Kidney (tissue), 2 donors: ENCODE results near the gene TAS2R19. TPM values are rescaled to one million over a fixed set of nuclear protein-coding genes. Genes with fewer than 3 reads are reported as not detected.

Source experiments
- polyA plus RNA-seq: library from polyadenylated mRNA; stranded (reverse); fragments of 350-450 nt; fragmentation: Illumina TruSeq; extraction: RNeasy Lipid Tissue Mini Kit (QIAGEN cat#74804); gene quantifications from one replicate; pipeline ENCODE4 v1.2.3, GENCODE V29; 2014; ENCODE audit warnings: low read depth, low replicate concordance; ENCODE audit not compliant: insufficient read depth
- total RNA-seq: library from RNA; stranded (reverse); fragmentation: NEBNext Ultra II Directional; extraction: Animal tissue kit (Norgen Biotek cat#: 25700); gene quantifications from one replicate; pipeline ENCODE4 v1.2.1, GENCODE V29; 2021
- donor health status: DM: yes; HTN: yes; CAD: no.

TAS2R19 gene
- total and polyA plus RNA-seq, 2 donors from 2014 or later = 4.6 TPM; not detected in 1

Other genes starting within 250 kb of the TAS2R19 start
- not detected for gene TAS2R7, start 220.0 kb downstream of the TAS2R19 start, total RNA-seq
- gene TAS2R7, start 220.0 kb downstream of the TAS2R19 start, polyA plus RNA-seq = not detected
- not detected for gene TAS2R8, start 215.3 kb downstream of the TAS2R19 start, total RNA-seq
- gene TAS2R8, start 215.3 kb downstream of the TAS2R19 start, polyA plus RNA-seq = not detected
- not detected for gene TAS2R9, start 212.5 kb downstream of the TAS2R19 start, total RNA-seq
- gene TAS2R9, start 212.5 kb downstream of the TAS2R19 start, polyA plus RNA-seq = not detected
- gene TAS2R10, start 196.3 kb downstream of the TAS2R19 start, total RNA-seq = 0.82 TPM
- gene TAS2R10, start 196.3 kb downstream of the TAS2R19 start, polyA plus RNA-seq = not detected
- 1.8 TPM for gene PRR4, start 173.1 kb downstream of the TAS2R19 start, total RNA-seq
- gene PRR4, start 173.1 kb downstream of the TAS2R19 start, polyA plus RNA-seq = 3.2 TPM
- 28.7 TPM for gene PRH1, start 138.4 kb downstream of the TAS2R19 start, total RNA-seq
- 3.2 TPM for gene PRH1, start 138.4 kb downstream of the TAS2R19 start, polyA plus RNA-seq
- gene TAS2R13, start 113.1 kb downstream of the TAS2R19 start, total RNA-seq = 2.8 TPM
- not detected for gene TAS2R13, start 113.1 kb downstream of the TAS2R19 start, polyA plus RNA-seq
- not detected for gene PRH2, start 93.4 kb downstream of the TAS2R19 start, total RNA-seq
- not detected for gene PRH2, start 93.4 kb downstream of the TAS2R19 start, polyA plus RNA-seq
- 3.9 TPM for gene TAS2R14, start 83.4 kb downstream of the TAS2R19 start, total RNA-seq
- 0.75 TPM for gene TAS2R14, start 83.4 kb downstream of the TAS2R19 start, polyA plus RNA-seq
- gene TAS2R50, start 35.7 kb downstream of the TAS2R19 start, total RNA-seq = 2.0 TPM
- gene TAS2R50, start 35.7 kb downstream of the TAS2R19 start, polyA plus RNA-seq = not detected
- gene TAS2R20, start 24.3 kb downstream of the TAS2R19 start, total RNA-seq = 4.1 TPM
- gene TAS2R20, start 24.3 kb downstream of the TAS2R19 start, polyA plus RNA-seq = 0.47 TPM
- gene TAS2R31, start 8.8 kb upstream of the TAS2R19 start, total RNA-seq = 5.9 TPM
- gene TAS2R31, start 8.8 kb upstream of the TAS2R19 start, polyA plus RNA-seq = not detected
- gene TAS2R46, start 39.7 kb upstream of the TAS2R19 start, total RNA-seq = 1.6 TPM
- not detected for gene TAS2R46, start 39.7 kb upstream of the TAS2R19 start, polyA plus RNA-seq
- 0.85 TPM for gene TAS2R43, start 69.7 kb upstream of the TAS2R19 start, total RNA-seq
- not detected for gene TAS2R43, start 69.7 kb upstream of the TAS2R19 start, polyA plus RNA-seq
- gene TAS2R30, start 112.0 kb upstream of the TAS2R19 start, total RNA-seq = 4.0 TPM
- gene TAS2R30, start 112.0 kb upstream of the TAS2R19 start, polyA plus RNA-seq = not detected
- 9.9 TPM for gene SMIM10L1, start 148.6 kb upstream of the TAS2R19 start, total RNA-seq
- gene SMIM10L1, start 148.6 kb upstream of the TAS2R19 start, polyA plus RNA-seq = 12.5 TPM
- not detected for gene TAS2R42, start 164.3 kb upstream of the TAS2R19 start, total RNA-seq
- not detected for gene TAS2R42, start 164.3 kb upstream of the TAS2R19 start, polyA plus RNA-seq
- gene PRB3, start 247.1 kb upstream of the TAS2R19 start, total RNA-seq = not detected
- gene PRB3, start 247.1 kb upstream of the TAS2R19 start, polyA plus RNA-seq = not detected